Bronchial epithelial cell (primary cell): ENCODE data around the gene FLNC. TPM values are rescaled to one million over a fixed set of nuclear protein-coding genes. Genes with fewer than 3 reads are reported as not detected.

Experiments
- DNase-seq: peaks from one replicate; pipeline ENCODE4 v3.0.0-alpha.2; 2010; ENCODE audit warnings: low read depth
- FAIRE-seq: peaks from 2 replicates; lab custom pipeline; 2011; peaks lifted over from hg19 to GRCh38; lab: Jason Lieb, UNC
- H3K27me3 ChIP-seq: 2 replicates; pipeline ENCODE4 v1.5.1; 2011; ENCODE audit warnings: low read length; ENCODE audit not compliant: control insufficient read depth, insufficient read depth
- H3K36me3 ChIP-seq: 2 replicates; pipeline ENCODE4 v1.5.1; 2011; ENCODE audit warnings: low read length; ENCODE audit not compliant: control insufficient read depth, insufficient read depth
- H3K4me3 ChIP-seq: 2 replicates; pipeline ENCODE4 v1.5.1; 2011; ENCODE audit warnings: mild to moderate bottlenecking, low read depth, low read length, control low read depth
- CTCF ChIP-seq: IDR thresholded peaks from 2 replicates; pipeline ENCODE4 v1.5.1; 2011; ENCODE audit warnings: mild to moderate bottlenecking, moderate library complexity, low read length, control low read depth, inconsistent platforms; ENCODE audit not compliant: insufficient read depth, severe bottlenecking
- total RNA-seq: library from RNA; depleted of rRNA; stranded (reverse); fragments of >200 nt; gene quantifications from 2 replicates; pipeline ENCODE4 v1.2.1, GENCODE V29; 2014

FLNC gene
- total RNA-seq, 1 donor from 2014 or later: 1.8 TPM

DNA sequence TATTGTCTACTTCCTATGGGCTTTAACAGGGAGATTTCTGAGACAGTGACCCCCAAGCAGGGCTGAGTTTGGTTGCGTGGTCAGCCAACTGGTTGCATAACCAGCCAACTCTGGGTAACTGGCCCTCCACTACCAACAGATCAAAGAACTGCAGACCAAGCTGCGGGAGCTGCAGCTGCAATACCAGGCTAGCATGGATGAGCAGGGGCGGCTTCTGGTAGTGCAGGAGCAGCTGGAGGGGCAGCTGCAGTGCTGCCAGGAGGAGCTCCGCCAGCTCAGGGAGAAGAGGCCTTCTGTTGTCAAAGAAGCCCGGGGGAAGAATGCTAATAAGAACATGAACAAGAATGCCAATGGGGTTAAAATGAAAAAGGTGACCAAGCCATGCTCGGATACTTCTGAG, 15.7 kb upstream of the FLNC start:
- no peak overlapping the region for H3K4me3 ChIP-seq
- H3K27me3 ChIP-seq: peaks cover 9% of the 10 kb centered on the region
- FAIRE-seq (no peak), DNase-seq (no peak)
- no peak for TF ChIP-seq CTCF
- H3K36me3 ChIP-seq: no peaks in the 10 kb centered on the region

- DNase-seq: no peak
- no peak for TF ChIP-seq CTCF
- Histone ChIP-seq H3K4me3 (no peak overlapping the region), H3K27me3 (peaks cover 10% of the 10 kb centered on the region), H3K36me3 (no peaks in the 10 kb centered on the region)
- no peak for FAIRE-seq
Measured at GRCh38 chr7:128815289-128815942, 14.8 kb upstream of the FLNC start.

GRCh38 chr7:128818694-128819093, 11.5 kb upstream of the FLNC start:
- Histone ChIP-seq H3K36me3 (no peaks in the 10 kb centered on the region), H3K27me3 (peaks cover 8% of the 10 kb centered on the region), H3K4me3 (no peak overlapping the region)
- FAIRE-seq: peak; percentile 64
- no peak for TF ChIP-seq CTCF
- DNase-seq: no peak

DNA sequence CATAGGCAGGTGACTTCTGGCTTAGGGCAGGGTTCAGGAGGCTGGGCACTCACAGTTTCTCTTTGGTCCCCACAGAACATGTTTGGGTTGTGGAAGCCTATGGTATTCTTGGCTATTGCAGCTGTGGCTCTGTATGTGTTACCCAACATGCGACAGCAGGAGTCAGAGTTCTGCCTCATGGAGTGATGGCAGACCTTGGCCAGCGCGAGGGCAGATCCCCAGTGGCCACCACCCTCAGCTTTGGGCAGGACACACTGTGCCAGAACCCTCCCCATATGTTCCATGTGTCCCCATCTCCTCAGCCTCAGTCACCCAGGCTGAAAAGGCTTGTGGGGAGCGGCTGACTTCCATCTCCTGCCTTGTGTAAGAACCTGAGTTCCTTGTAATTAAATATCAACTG, 8.5 kb upstream of the FLNC start:
- FAIRE-seq: no peak
- TF ChIP-seq CTCF: no peak

DNA sequence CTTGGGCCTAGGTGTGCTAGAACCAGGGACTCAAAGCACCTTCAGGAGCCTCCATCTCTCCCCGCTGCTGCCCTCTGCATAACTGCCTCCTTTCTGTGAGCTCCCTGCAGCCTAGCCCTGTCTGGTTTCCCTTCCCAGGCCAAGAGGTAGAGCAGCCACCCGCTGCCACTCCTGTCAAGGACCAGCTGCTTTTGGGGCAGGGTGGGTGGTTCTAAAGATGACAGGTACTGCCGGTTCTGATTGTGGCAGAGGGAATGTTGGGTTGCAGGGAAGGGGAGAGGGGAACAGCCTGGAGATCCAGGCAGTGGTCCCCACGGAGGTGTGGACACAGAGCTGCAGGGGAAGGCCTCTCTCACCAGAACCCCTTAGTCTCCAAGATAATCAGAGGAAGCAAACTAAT, 3.7 kb upstream of the FLNC start:
- Histone ChIP-seq H3K36me3 (no peaks in the 10 kb centered on the region), H3K27me3 (peaks cover 11% of the 10 kb centered on the region), H3K4me3 (no peak overlapping the region)
- no peak for TF ChIP-seq CTCF
- DNase-seq (no peak), FAIRE-seq (no peak)

More for the DNA sequence above, 8.5 kb upstream of the FLNC start:
- Histone ChIP-seq H3K27me3 (peaks cover 5% of the 10 kb centered on the region), H3K4me3 (no peak overlapping the region), H3K36me3 (no peaks in the 10 kb centered on the region)
- no peak for DNase-seq

DNA sequence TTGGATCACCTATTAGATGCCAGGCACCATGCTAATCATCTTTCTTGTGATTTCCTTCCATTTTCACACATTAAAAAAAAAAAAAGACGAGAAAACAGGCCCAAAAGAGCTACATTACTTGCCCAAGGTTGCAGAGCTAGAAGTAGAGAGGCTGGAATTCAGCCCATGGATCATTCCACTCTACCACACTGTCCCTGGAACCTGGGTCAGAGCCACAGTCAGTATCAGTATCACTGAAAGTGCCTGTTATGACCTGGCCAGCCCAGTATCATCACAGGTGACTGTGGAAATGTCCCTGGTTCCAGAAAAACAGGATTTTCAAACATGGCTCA, 3.3 kb upstream of the FLNC start:
- Histone ChIP-seq H3K27me3 (peaks cover 14% of the 10 kb centered on the region), H3K36me3 (no peaks in the 10 kb centered on the region), H3K4me3 (no peak overlapping the region)
- no peak for DNase-seq
- TF ChIP-seq CTCF: no peak
- no peak for FAIRE-seq
